Measurements from ENCODE around the gene PIGN.

PIGN gene

GRCh38 chr18:62107881-62108280, 79.0 kb downstream of the PIGN start:
- no peak for DNase-seq

GRCh38 chr18:62106271-62106670, 80.6 kb downstream of the PIGN start:
- DNase-seq, result no peak

GRCh38 chr18:62105376-62105775, 81.5 kb downstream of the PIGN start:
- DNase-seq, result no peak

- no peak for DNase-seq
Measured at GRCh38 chr18:62102221-62102620, 84.6 kb downstream of the PIGN start.

GRCh38 chr18:62101321-62101721, 85.5 kb downstream of the PIGN start:
- no peak for DNase-seq

- DNase-seq, result no peak
Measured at GRCh38 chr18:62098960-62099359, 87.9 kb downstream of the PIGN start.

GRCh38 chr18:62097698-62098097, 89.2 kb downstream of the PIGN start:
- DNase-seq, result no peak

- no peak for DNase-seq
Measured at GRCh38 chr18:62091487-62092120, 95.3 kb downstream of the PIGN start.

GRCh38 chr18:62089174-62089573, 97.7 kb downstream of the PIGN start:
- DNase-seq, result no peak

- DNase-seq, result no peak
Measured at GRCh38 chr18:62088156-62088555, 98.7 kb downstream of the PIGN start.

- no peak for DNase-seq
Measured at GRCh38 chr18:62085756-62086155, 101.1 kb downstream of the PIGN start.

GRCh38 chr18:62081761-62082294, 105.0 kb downstream of the PIGN start:
- DNase-seq, result no peak

- no peak for DNase-seq
Measured at GRCh38 chr18:62081248-62081647, 105.6 kb downstream of the PIGN start.

GRCh38 chr18:62080172-62080900, 106.5 kb downstream of the PIGN start:
- DNase-seq, result no peak

- no peak for DNase-seq
Measured at GRCh38 chr18:62073461-62074281, 113.2 kb downstream of the PIGN start.

GRCh38 chr18:62072370-62072769, 114.5 kb downstream of the PIGN start:
- no peak for DNase-seq

GRCh38 chr18:62071071-62071470, 115.8 kb downstream of the PIGN start:
- DNase-seq, result no peak

GRCh38 chr18:62070302-62070701, 116.6 kb downstream of the PIGN start:
- peak; percentile 12 for DNase-seq

- peak; percentile 39 for DNase-seq
Measured at GRCh38 chr18:62069556-62069955, 117.3 kb downstream of the PIGN start.

- no peak for DNase-seq
Measured at GRCh38 chr18:62066102-62066818, 120.6 kb downstream of the PIGN start.

- DNase-seq, result no peak
Measured at GRCh38 chr18:62064361-62064760, 122.5 kb downstream of the PIGN start.

- DNase-seq, result no peak
Measured at GRCh38 chr18:62061821-62062478, 124.9 kb downstream of the PIGN start.

All from HCEC 1CT (cell line).